Activated gamma-delta T cell treated with Interleukin-2 at 50 U/mL for 16 hours (primary cell): ENCODE results near the gene PRTN3.
A peak's percentile ranks its signal among the peaks of the same experiment; 100 is the strongest.
"Not testable (repeated sequence)": the region's sequence is repeated elsewhere in the genome, so short reads cannot be mapped to it uniquely, and the experiment has no call there.

Source experiments
- DNase-seq: peaks from one replicate; pipeline ENCODE4 v3.0.0-alpha.2; 2020

Gene PRTN3

DNA sequence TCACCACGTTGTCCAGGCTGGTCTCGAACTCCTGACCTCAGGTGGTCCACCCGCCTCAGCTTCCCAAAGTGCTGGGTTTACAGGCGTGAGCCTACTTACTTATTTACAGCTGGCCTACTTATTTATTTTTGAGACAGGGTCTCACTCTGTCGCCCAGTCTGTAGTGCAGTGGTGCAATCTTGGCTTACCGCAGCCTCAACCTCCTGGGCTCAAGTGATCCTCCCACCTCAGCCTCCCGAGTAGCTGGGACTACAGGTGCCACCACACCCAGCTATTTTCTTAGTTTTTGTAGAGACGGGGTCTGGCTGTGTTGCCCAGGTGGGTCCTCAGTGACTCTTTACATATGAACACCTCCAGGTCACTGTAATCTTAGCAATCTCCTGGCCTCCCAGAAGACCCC lies 8.4 kb downstream of the PRTN3 start:
- not testable (repeated sequence) for DNase-seq

DNA sequence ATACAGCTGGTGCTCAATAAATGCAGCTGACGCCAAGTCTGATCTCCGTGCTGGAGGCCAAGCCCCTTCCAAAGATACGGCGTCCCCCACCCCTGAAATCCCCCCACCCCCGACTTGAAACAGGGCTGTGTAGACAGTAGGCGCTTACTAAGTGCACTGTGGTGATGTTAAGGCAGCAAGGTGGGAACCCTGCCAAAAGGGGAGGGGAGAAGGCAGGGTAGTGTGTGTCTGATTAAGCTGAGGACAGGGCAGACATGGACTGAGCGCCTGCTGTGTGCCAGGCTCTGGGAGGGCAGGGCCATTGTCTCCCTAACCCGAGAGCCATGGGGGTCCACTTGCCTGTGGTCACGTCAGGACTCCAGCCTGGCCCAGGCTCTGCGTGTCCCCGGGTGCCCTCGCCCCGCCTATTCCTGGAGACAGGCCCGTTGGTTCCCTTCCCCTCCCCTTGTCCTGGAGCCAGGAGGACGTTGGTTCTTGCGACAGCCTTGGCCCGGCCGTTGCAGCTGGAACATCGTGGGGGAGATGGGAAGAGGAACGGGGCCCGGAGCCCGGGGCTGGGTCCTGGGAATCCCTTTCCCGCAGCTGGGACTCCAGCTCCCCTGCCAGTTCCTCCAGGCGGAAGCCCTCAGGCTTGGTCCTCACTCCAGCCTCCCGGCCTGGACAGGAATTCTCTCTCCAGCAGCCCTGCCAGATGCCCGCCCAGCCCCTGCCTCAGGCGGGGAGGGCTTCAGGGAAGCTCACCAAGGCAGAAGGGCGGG lies 9.6 kb downstream of the PRTN3 start:
- DNase-seq = no peak

DNA sequence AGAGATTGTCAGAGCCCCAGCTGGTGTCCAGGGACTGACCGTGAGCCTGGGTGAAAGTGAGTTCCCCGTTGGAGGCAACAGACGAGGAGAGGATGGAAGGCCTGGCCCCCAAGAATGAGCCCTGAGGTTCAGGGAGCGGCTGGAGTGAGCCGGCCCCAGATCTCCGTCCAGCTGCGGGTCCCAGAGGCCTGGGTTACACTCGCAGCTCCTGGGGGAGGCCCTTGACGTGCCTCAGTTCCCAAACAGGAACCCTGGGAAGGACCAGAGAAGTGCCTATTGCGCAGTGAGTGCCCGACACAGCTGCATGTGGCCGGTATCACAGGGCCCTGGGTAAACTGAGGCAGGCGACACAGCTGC lies 10.2 kb downstream of the PRTN3 start:
- no peak for DNase-seq

DNA sequence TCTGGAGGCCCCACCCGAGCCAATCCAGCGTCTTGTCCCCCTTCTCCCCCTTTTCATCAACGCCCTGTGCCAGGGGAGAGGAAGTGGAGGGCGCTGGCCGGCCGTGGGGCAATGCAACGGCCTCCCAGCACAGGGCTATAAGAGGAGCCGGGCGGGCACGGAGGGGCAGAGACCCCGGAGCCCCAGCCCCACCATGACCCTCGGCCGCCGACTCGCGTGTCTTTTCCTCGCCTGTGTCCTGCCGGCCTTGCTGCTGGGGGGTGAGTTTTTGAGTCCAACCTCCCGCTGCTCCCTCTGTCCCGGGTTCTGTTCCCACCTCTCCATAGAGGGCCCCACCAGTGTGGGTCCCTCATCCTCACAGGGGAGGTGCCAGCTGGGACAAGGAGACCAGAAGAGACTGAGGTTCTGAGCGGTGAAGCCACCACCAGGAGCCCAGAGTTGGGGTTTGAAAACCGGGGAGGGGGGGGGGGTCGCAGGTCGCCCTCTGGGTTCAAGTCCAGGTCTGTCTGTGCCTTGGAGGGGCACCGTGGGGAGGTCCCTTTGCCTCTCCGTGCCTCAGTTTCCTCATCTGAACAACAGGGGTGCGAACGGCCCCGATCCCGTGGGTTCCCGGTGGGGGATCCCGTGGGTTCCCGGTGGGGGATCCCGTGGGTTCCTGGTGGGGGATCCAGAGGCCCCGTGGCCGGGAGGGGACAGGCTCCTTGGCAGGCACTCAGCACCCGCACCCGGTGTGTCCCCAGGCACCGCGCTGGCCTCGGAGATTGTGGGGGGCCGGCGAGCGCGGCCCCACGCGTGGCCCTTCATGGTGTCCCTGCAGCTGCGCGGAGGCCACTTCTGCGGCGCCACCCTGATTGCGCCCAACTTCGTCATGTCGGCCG lies 11.6 kb downstream of the PRTN3 start, which contains the start of gene ELANE:
Gene ELANE, plus strand, starts transcription at position 168 of the 878 bp plus-strand sequence. Its CDS starts 26 bp downstream, at position 194.
- no peak for DNase-seq

DNA sequence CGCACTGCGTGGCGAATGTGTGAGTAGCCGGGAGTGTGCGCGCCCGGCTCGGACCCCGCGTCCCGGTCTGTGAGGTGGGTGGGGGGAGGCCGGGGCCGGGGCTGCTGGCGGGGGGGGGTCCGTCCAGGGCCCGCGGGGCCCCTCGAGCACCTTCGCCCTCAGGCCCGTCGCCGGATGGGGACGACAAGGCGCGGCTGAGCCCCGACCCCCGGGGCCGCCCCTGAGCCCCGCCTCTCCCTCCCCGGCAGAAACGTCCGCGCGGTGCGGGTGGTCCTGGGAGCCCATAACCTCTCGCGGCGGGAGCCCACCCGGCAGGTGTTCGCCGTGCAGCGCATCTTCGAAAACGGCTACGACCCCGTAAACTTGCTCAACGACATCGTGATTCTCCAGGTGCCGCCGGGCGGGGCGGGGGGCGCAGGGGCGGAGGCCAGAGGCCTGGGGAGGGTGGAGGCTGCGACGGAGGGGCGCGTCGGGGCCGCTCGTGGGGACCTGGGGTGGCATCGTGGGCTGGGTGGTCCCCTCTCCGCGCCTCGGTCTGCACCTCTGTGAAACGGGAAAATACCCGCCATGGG lies 12.3 kb downstream of the PRTN3 start:
- no peak for DNase-seq

DNA sequence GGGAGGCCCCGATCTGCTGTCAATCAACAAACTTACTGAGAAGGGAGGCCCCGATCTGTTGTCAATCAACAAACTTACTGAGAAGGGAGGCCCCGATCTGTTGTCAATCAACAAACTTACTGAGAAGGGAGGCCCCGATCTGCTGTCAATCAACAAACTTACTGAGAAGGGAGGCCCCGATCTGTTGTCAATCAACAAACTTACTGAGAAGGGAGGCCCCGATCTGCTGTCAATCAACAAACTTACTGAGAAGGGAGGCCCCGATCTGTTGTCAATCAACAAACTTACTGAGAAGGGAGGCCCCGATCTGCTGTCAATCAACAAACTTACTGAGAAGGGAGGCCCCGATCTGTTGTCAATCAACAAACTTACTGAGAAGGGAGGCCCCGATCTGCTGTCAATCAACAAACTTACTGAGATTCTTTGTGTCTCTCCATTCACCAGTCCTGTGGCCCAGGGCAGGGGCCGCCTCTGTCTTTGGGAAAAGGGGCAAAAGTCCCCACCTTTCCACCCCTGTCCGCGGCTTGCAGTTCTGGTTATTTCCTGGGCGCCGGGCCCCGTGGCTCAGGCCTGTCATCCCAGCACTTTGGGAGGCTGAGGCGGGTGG lies 12.9 kb downstream of the PRTN3 start:
- not testable (repeated sequence) for DNase-seq

DNA sequence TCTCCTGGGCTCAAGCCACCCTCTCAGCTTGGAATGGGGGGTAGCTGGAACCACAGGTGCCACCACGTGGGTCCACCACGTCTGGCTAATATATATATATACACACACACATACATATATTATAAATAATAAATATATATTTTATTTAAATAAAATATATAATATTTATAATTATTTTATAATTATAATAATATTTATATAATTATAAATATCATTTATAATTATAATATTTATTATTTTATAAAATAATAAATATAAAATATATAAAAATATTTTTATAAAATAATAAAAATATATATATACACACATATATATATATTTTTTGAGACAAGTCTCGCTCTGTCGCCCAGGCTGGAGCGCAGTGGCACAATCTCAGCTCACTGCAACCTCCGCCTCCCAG lies 13.8 kb downstream of the PRTN3 start:
- DNase-seq = no peak

DNA sequence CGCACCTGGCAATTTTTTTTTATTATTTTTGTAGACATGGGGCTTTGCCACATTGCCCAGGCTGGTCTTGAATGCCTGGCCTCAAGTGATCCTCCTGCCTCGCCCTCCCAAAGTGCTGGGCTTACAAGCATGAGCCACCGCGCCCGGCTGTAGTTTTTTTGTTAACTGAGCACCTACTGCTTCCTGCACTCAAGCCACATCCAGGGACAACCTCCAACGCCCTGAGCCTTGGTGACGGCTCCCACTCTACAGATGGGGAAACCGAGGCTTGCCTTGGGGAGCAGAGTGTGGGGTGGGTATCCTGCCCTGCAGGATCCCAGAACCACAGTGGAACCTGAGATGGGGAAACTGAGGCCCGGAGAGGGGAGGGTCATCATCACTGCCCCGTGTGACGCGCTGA lies 14.3 kb downstream of the PRTN3 start:
- no peak for DNase-seq

DNA sequence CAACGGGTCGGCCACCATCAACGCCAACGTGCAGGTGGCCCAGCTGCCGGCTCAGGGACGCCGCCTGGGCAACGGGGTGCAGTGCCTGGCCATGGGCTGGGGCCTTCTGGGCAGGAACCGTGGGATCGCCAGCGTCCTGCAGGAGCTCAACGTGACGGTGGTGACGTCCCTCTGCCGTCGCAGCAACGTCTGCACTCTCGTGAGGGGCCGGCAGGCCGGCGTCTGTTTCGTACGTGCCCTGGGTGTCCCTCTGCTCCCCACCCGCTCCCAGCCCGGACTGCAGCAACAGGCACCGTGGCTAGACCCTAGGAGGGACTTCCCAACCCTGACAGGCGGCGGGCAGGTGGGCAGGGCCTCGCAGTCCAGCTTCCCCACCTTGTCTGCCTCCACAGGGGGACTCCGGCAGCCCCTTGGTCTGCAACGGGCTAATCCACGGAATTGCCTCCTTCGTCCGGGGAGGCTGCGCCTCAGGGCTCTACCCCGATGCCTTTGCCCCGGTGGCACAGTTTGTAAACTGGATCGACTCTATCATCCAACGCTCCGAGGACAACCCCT lies 14.8 kb downstream of the PRTN3 start:
- DNase-seq = no peak

DNA sequence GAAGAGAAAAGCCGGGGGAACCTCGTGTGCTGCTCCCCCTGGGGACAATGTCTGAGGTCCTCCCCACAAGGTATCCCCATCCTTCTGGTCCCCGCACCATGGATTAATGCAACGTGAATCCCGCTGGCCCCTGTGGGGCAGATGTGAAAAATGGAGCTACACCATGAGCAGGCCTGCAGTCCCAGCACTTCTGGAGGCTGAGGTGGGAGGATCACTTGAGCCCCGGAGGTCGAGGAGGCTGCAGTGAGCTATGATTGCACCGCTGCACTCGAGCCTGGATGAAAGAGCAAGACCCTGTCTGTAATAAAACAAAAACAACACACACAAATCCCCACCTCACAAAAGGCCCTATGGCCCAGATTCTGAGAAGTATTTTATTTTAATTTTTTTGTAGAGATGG lies 17.5 kb downstream of the PRTN3 start:
- DNase-seq = no peak

DNA sequence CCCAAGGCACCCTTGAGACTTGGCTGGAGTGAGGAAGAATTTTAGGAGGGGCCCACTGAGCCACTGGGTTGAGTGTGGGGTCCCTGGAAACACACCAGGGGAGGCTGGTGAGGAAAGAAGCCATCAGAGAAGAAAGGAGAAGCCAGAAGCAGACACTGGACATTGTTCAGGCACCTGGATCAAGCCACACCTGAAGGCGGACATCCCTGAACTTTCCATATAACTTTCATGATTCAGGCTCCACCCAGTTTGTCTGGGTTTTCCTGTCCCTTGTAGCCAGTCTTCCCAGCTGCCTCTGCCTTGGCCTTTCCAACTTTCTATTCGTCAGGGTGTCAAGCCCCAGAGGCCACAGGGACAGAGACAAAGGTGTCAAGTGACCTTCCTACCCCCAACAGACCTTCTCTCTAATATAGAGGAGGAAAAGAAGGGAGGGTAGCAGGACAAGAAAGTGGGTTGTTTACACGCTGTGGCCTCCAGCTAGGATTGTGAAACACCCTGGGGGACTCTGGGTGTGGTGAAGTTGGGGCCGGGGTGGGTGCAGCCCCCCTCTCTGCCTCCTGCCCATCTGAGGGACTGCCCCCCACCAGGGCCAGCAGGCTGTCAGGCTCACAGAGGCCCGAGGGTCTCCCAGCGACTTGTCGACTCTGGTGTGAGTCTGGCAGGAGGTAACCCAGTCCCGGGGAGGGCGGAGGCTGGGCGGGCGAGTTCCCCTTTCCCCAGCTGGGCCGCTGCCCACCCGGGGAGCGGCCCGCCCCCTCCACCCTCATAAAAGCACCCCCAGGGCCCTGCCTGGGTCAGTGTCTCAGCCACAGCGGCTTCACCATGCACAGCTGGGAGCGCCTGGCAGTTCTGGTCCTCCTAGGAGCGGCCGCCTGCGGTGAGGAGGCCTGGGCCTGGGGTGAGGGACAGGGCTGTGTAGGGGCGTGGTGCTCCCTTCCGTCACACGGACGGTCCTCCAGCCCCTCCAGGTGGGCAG lies 18.4 kb downstream of the PRTN3 start, which contains the start of gene CFD:
Gene CFD, plus strand, starts transcription at position 797 of the 976 bp plus-strand sequence. Its CDS starts 26 bp downstream, at position 823.
- DNase-seq = no peak

DNA sequence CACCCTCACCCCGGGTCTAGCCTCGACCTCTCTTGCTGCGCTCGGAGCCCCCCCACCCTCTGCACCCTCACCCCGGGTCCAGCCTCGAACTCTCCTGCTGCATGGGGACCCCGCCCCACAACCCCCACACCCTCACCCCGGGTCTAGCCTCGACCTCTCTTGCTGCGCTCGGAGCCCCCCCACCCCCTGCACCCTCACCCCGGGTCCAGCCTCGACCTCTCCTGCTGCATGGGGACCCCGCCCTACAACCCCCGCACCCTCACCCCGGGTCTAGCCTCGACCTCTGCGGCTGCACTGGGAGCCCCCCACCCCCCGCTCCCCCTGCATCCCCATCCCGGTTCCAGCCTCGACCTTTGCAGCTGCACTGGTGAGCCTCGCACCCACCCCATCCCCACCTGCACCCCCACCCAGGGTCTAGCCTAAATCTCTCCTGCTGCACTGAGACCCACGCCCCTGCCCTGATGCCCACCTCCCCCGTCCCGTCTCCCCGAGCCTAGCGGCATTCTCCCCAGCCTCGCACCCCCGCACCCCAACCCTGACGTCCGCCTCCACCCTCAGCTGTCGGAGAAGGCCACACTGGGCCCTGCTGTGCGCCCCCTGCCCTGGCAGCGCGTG lies 20.4 kb downstream of the PRTN3 start:
- DNase-seq = no peak

DNA sequence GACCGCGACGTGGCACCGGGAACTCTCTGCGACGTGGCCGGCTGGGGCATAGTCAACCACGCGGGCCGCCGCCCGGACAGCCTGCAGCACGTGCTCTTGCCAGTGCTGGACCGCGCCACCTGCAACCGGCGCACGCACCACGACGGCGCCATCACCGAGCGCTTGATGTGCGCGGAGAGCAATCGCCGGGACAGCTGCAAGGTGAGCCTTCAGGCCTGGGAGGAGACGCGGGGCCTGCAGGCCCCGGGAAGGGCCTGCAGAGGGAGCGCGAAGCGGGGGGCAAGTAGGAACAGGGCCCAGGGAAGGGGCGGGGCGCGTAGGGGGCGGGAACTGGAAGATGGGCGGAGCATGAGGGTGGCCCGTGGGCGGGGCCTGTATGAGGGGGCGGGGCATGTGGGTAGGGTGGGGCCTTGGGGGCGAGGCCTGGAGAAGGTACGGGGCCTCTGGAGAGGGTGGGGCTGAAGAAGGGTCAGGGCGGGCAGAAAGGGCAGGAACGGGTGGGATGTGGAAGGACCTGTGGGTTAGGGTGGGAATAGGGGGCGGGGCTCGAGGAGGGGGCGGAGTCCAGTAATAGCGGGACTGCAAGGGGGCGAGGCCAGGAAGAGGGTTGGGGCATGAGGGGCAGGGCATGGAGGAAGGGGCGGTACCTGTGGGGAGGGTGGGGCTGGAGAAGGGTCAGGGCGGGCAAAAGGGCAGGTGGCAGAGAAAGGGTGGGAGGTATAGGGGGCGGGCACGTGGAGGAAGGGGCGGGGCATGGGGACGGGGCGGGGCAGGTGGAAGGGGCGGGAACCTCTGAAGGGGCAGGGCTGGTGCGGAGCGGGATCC lies 21.2 kb downstream of the PRTN3 start:
- peak; percentile 66 for DNase-seq

DNA sequence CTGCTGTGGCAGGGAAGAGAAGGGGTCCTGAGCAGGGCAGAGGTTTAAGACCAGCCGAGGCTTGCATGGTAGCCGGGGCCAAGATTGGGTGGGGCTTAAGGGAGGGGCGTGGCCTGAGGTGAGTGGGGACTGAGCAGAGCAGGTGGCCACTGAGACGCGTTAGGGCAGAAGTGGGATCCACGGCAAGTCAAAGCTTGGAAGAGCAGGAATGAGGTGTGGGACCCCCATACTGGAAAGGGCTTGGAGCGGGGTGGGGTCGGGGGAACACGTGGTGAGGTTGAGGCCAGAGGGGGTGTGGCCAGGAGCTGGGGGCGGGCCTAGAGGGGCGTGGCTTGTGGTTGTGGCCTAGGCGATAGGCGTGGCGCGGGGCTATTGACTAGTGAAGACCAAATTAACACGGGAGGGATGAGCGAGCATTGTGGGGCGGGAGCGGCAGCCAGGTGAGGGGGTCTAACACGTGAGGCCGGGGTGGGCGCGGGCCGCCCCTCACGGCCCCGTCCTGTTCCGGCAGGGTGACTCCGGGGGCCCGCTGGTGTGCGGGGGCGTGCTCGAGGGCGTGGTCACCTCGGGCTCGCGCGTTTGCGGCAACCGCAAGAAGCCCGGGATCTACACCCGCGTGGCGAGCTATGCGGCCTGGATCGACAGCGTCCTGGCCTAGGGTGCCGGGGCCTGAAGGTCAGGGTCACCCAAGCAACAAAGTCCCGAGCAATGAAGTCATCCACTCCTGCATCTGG lies 21.9 kb downstream of the PRTN3 start:
- DNase-seq = peak; percentile 76

DNA sequence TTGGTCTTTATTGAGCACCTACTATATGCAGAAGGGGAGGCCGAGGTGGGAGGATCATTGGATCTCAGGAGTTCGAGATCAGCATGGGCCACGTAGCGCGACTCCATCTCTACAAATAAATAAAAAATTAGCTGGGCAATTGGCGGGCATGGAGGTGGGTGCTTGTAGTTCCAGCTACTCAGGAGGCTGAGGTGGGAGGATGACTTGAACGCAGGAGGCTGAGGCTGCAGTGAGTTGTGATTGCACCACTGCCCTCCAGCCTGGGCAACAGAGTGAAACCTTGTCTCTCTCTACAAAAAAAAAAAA lies 22.5 kb downstream of the PRTN3 start:
- no peak for DNase-seq

DNA sequence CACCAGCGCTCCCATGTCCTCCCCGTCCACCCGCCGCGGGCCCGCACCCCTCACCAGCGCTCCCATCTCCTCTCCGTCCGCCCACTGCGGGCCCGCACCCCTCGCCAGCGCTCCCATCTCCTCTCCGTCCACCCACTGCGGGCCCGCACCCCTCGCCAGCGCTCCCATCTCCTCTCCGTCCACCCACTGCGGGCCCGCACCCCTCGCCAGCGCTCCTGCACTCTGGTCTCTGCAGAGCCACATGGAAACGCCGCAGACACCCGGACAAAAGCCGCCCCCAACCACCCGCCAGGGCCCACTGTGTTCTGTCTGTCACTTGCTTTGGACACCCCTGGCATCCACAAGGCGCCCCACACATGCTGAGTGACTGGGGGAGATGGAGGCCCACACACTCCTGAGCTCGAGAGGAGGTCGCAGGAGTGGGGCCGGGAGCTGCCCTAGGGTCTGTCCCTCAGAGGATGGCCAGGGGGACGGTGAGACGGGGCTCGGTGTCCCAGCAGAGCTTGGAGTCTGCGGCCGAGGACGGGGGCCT lies 26.0 kb downstream of the PRTN3 start:
- no peak for DNase-seq

DNA sequence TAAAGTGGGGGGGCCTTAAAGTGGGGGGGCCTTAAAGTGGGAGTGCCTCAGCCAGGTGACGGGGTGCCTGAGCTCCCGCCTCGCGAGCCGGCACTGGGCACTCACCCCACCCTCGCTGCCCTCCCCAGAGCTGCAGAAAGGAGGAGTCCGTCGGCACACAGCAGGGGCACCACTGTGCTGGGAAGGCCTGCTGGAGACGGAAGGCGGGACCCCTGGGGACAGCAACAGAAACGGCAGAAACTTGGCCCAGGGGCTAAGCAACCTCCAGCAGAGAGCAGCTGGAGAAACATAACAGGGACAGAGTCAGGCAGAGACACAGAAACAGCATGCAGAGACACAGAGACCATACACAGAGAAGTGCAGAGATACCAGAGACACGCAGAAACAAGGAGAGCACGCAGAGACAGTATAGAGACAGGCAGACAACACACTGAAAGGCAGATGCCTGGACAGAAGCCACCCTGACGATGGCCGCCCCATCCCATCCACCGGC lies 26.5 kb downstream of the PRTN3 start:
- DNase-seq = no peak

DNA sequence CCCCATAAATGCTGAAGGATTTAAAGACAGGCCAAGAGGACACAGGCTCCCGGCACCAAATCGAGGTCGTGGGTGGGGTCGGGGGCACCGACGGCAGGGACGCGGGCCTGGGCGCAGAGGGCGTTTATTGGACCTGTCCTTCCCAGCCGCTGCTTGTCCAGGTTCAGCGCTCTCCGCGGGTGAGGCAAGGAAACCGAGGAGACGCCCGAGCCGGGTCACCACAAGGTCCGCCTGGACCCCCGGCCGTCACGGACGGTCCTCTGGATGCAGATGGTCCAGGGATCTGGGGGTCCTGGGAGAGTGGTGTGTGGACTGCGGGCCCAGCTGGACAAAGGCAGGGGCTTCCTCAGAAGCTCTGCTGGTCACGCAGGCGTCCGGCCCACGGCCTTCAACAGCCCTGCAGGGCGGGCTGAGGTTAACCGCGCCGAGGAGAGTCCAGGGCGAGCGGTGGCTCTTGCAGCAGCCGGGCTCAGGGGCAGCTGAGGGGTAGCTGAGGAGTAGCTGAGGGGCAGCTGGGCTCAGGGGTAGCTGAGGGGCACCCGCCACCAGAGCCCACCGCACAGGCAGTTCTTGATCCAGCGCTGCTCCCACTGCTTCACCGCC lies 27.2 kb downstream of the PRTN3 start:
- DNase-seq = no peak
